Measurements from ENCODE around the gene HM13.
"Not testable (repeated sequence)": the region's sequence is repeated elsewhere in the genome, so short reads cannot be mapped to it uniquely, and the experiment has no call there.

The HM13 gene

GRCh38 chr20:31580706-31581105, 66.5 kb downstream of the HM13 start:
- in situ Hi-C loops (cut with HindIII; ENCODE audit: low sequenced_read_pairs): no loop called here

- in situ Hi-C loops (cut with HindIII; ENCODE audit: low sequenced_read_pairs): no loop called here
These were observed 67.1 kb downstream of the HM13 start for GRCh38 chr20:31581391-31581790.

- in situ Hi-C loops (cut with HindIII; ENCODE audit: low sequenced_read_pairs): no loop called here
These were observed 73.5 kb downstream of the HM13 start for GRCh38 chr20:31587545-31588389.

- in situ Hi-C loops (cut with HindIII; ENCODE audit: low sequenced_read_pairs): no loop called here
These were observed 76.5 kb downstream of the HM13 start for GRCh38 chr20:31590717-31591225.

- in situ Hi-C loops (cut with HindIII; ENCODE audit: low sequenced_read_pairs): no loop called here
These were observed 79.2 kb downstream of the HM13 start for GRCh38 chr20:31593221-31594001.

GRCh38 chr20:31594002-31594557, 79.8 kb downstream of the HM13 start:
- in situ Hi-C loops (cut with HindIII; ENCODE audit: low sequenced_read_pairs): no loop called here

- in situ Hi-C loops (cut with HindIII; ENCODE audit: low sequenced_read_pairs): no loop called here
These were observed 80.5 kb downstream of the HM13 start for GRCh38 chr20:31594558-31595379.

- in situ Hi-C loops (cut with HindIII; ENCODE audit: low sequenced_read_pairs): no loop called here
These were observed 81.1 kb downstream of the HM13 start for GRCh38 chr20:31595380-31595653.

- in situ Hi-C loops (cut with HindIII; ENCODE audit: low sequenced_read_pairs): no loop called here
These were observed 81.6 kb downstream of the HM13 start for GRCh38 chr20:31595654-31596411.

- in situ Hi-C loops (cut with HindIII; ENCODE audit: low sequenced_read_pairs): not testable (repeated sequence)
These were observed 82.1 kb downstream of the HM13 start for GRCh38 chr20:31596412-31596715.

- in situ Hi-C loops (cut with HindIII; ENCODE audit: low sequenced_read_pairs): no loop called here
These were observed 82.7 kb downstream of the HM13 start for GRCh38 chr20:31596831-31597480.

- in situ Hi-C loops (cut with HindIII; ENCODE audit: low sequenced_read_pairs): no loop called here
These were observed 83.2 kb downstream of the HM13 start for GRCh38 chr20:31597481-31597855.

- in situ Hi-C loops (cut with HindIII; ENCODE audit: low sequenced_read_pairs): no loop called here
These were observed 88.2 kb downstream of the HM13 start for GRCh38 chr20:31602431-31602778.

- in situ Hi-C loops (cut with HindIII; ENCODE audit: low sequenced_read_pairs): no loop called here
These were observed 88.7 kb downstream of the HM13 start for GRCh38 chr20:31602779-31603441.

GRCh38 chr20:31603822-31604566, 89.8 kb downstream of the HM13 start:
- in situ Hi-C loops (cut with HindIII; ENCODE audit: low sequenced_read_pairs): no loop called here

- in situ Hi-C loops (cut with HindIII; ENCODE audit: low sequenced_read_pairs): no loop called here
These were observed 90.4 kb downstream of the HM13 start for GRCh38 chr20:31604567-31605030.

- in situ Hi-C loops (cut with HindIII; ENCODE audit: low sequenced_read_pairs): no loop called here
These were observed 91.0 kb downstream of the HM13 start, which contains the start of gene ID1 for GRCh38 chr20:31605031-31605901. Gene ID1, plus strand, starts transcription at chr20:31605289. Its CDS starts 99 bp downstream, at chr20:31605388.
